Medulla oblongata (tissue), 1 donor: ENCODE data around the gene PYGO2.
"Not testable (repeated sequence)": the region's sequence is repeated elsewhere in the genome, so short reads cannot be mapped to it uniquely, and the experiment has no call there.

Experiments
- DNase-seq: peaks from one replicate; pipeline ENCODE4 v3.0.0-alpha.2; 2015; ENCODE audit errors: extremely low spot score

PYGO2 gene

DNA sequence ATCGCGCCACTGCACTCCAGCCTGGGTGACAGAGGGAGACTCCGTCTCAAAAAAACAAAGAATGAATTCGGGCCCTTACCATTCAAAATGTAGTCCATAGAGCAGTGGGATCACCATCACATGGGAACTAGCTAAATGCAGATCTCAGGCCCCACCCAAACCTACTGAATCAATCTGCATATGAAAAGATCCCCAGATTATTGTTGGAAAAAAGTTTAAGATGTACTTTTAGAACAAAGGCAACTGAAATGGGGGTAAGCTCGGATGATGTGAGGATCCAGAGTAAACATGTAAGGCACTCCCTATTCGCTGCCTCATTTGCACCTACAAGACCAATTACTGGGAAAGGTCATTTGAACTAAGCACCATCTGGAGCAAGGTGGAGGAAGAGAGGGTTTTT, 20.8 kb upstream of the PYGO2 start:
- no peak for DNase-seq

DNA sequence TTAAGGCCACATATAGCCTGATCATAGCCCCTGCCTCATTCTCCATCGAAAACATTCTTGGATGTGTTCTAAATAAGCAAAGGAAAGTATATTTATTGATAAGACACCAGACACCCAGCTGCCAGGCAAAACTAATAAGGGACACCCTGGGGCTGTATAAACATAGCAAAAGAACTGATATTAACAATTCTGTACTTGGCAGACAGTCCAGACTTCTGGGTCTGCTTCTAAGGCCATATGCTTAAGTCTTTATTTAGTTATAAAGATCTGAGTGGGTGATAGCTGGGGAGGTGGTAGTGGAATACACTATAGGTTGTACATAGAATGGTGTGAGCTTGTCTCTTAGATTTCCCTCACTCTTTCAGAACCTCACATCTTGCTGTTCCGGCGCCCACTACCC, 16.8 kb upstream of the PYGO2 start:
- DNase-seq: no peak

DNA sequence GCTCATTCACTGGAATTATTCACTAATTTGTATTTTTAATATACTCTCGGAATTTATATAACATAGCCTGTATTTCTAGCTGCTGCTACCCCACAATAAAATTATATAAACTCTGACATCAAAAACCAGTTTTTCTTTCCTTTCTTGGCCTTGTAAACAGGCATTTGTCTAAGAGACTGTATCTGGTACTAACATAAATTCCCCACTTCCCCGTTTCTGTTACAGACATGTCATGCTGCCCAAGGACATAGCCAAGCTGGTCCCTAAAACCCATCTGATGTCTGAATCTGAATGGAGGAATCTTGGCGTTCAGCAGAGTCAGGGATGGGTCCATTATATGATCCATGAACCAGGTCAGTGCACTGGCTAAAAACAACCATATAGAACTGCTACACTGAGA, 16.2 kb upstream of the PYGO2 start:
- not testable (repeated sequence) for DNase-seq

DNA sequence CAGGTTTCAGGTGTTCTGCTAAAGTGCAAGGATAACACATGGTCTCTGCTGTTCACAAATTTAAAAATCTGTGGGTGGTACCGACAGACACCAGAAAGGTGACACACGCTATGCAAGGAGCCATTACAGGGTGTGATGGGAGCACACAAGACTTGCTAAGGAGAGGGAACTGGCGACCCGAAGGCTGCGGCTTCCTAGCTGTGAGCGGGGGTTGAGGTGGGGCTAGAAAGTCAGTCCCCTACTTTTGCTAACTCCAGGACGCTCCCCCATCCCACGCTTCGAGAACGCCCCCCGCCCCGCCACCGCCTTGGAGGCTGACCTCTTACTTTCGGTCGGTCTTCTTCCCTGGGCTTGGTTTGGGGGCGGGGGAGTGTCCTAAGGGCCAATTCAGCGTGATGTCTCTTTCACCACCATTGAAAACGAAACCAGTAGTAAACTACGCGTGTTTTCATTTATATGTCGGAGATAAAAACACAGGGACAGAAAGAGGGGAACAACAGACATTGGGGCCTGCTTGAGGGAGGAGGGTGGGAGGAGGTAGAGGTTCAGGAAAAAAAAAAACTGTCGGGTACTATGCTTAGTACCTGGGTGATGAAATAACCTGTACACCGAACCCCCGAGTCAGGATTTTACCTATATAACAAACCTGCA, 14.0 kb upstream of the PYGO2 start:
- DNase-seq: peak; percentile 58

DNA sequence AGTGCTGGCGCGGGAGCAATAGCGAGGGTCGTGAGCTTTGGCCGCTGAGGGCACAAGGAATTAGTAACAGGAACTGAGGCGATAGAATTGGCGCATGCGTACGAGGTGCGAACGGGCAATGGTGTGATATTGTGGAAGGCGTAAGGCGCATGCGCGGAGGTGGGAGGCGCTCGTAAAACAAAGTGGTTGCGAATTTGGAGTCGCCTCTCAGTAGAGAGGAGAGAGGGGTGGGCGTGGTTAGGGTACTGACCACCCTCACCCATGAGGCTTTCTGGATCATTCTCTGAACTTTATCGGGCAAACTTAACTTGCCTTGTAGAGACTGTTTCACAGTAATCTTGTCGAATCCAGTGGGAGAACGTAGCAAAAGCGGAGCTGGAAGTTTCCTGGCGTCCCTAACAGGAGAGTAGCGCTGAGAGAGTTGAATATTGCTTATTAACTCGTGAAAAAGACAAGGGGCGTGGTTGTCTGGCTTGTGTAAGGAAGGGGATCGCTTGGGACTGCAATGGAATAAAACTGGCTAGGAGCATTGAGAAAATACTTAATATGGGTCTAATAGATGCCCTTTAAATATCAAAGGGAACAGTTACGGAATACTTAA, 13.3 kb upstream of the PYGO2 start:
- peak; percentile 98 for DNase-seq

DNA sequence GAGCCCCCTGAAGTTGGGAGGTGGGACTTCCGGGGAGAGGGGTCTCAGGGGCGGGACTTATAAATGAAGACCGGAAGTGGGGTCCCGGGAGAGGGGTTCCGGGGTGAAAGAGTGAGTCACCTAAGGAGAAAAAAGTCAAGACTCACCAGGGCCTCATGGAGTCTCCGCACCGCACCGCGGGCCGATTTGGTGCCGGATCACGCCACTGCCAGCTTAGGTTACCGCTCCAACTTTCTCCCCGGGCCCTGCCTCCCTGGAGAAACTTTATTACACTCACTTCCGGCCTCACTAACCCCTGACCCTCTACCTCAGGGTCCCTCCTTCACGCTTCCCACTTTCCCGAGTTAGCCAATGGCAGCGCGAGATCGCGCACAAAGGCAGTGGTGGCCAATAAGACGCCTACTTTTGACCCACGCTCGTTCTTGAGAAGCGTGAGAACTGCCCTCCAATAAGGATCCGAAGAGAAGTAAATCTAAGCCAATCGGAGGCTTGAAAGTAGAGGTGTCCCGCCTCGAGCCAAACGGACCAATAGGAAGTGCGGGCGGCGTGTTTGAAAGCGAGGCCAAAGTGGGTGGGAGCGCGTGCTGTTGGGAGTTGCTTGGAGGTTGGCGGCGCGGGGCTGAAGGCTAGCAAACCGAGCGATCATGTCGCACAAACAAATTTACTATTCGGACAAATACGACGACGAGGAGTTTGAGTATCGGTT, 12.7 kb upstream of the PYGO2 start, which contains the start of gene CKS1B:
Gene CKS1B, plus strand, starts transcription at position 580 of the 706 bp plus-strand sequence. Its CDS starts 65 bp downstream, at position 645.
- DNase-seq: peak; percentile 100

DNA sequence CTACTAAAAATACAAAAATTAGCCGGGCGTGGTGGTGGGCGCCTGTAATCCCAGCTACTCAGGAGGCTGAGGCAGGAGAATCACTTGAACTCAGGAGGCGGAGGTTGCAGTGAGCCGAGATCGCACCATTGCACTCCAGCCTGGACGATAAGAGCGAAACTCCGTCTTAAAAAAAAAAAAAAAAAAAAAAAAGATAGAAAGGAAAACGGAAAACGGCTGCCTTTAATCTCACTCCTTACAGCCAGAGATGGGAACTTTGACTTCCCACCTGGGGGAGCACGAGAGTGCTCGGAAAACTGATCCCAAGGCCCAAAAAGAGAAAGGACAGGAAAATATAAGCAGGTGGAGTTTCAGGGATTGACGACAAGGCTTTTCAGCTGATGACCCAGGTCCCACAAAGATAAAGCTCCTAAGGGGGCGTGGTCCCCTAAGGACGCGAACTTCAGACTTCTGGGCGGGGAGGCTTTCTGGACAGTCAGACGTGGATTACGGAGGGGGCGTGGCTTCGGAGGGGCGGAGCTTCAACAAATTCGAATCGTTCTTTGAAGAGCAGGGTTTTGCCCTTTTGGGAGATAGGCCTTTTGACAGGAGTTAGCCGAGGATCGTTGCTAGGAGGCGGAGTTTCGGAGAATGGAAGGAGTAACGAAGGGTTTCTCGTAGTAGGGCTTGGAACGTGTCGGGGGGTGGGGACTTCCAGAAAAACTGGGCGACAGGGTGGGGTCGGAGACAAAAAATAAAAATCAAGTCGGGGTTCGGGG, 11.9 kb upstream of the PYGO2 start:
- peak; percentile 93 for DNase-seq

DNA sequence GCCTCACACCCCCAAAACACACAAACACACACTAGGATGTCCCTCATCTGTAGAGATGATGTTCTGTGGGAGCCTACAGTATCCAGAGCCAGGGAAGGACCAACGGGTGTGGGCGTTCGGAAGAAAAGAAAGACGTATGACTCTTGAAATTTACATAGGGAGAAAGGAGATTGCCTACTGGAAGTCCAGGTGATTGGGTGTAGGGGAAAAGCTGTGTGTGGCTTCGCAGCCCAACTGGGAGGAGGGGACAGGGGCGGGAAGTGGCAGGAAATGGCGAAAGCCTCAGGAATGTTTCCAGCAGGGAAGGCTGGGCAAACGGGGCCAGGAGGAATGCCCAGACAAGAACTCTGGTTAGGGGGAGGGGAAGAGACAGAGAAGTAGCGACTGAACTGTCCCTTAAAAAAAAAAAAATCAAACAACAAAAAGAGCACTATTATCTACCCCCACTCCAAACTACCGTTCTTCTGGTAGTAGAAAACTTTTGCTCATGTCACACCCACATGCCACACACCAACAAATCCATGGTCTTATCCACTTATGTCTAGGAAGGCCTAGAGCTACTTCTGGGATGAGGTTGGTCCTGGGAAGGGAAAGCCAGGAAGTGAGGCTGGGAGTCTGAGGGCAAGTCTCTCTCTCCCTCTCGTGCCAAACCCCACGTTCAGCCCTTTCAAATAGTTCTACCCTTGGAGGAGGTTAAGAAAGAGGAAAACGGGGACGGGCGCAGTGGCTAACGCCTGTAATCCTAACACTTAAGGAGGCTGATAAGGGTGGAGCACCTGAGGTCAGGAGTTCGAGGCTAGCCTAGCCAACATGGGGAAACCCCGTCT, 11.1 kb upstream of the PYGO2 start:
- DNase-seq: peak; percentile 62

DNA sequence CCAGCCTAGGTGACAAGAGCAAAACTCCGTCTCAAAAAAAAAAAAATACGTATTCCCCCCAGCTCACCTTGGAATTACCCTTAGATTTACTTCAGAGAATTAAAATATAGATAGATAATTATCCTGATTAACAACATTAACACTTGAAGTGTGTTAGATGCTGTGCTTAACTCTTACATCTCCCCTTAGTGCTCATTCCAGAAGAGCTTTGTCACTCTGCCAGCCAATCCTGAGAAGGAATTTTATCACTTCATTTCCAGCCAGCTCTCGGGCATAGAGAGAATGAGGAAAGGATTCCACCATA, 10.6 kb upstream of the PYGO2 start:
- DNase-seq: no peak

DNA sequence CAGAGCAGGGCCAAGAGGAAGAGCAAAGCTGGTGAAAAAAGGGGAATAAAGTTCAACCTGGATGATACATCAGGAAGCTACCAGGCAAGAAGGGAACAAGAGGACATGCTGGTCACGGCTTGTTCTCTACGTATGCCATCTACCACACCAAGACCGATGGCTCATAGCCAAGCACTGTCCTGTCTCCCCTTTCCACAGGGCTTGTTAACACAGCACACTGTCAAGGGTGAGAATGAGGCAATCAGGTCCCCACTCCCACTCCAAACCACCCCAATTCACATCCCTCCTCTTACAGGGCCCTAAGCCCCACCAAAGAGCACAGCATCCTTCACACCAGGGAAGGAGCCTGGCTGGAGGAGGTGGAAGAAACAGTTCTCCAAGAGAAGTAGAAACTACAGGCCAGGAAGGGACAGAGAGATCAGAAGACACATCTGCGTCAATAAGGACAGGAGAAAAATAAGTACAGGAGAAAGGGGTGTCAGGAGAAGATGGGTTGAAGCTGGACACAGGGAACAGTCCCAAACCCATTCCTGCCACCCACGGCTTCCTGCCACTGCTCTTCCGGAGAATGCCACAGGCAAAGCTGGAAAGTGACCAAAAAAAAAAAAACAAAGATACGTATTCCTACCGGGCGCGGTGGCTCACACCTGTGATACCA, 9.9 kb upstream of the PYGO2 start:
- DNase-seq: no peak

DNA sequence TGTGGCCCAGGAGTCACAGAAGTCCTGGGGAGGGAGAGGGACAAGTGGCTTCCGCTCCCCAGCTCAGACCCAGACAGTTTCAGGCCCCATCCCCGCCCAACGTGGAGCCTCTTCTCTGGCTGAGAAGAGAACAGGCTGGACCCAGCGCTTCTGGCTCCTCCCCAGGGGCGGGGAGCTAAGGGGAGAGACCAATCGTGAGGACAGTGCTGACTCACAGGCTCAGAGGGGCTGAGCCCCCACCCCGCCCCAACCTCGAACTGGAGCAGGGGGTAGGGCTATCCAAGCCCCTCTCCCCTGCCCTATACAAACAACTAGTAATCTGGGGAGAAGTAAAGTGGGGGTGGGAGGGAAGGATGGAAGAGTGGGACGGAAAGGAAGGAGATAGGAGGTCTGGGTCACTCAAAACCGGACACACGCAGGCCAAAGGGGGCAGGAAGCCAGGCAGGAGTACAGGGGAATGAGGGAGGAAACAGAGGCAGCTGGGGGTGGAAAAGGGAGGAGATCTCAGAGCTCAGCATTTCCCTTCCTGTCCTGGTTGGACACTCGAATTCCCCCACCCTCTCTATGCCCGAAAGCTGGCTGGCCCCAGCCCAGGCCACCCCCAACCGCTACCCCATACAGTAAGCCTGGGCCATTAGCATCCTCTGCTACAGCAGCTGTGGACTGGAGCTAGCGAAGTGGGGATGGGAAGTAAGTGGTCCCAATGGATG, 9.2 kb upstream of the PYGO2 start, which contains the start of gene SHC1:
Gene SHC1, minus strand, starts transcription at position 117 of the 710 bp plus-strand sequence. CDS start 221 bp downstream, outside the sequence.
- DNase-seq: peak; percentile 95

DNA sequence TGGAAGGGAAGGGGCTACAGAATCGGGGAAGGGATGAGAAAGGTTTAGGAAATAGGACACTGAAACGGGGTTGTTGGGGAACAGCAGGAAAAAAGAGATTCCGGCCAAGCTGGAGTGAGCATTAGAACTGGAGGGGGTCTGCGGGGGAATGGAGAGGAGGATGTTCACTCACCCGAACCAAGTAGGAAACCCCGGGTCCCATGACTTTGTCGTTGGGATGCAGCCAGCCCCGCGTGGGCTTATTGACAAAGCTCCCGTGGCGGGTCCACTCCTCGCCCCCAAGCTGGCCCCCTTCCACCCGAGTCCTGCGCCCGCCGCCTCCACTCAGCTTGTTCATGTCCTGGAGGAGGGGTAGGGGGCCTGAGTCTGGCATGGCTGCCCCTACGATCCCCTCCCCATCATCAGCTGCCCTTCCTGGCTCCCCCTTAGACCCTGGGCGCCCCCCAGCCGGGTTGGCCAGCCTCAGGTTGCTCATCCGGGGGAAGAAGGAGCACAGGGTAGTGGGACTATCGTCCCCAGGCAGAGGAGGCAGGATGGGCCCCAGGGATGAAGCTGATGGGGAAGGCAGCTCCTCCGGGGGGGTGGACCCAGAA, 8.4 kb upstream of the PYGO2 start:
- DNase-seq: no peak

DNA sequence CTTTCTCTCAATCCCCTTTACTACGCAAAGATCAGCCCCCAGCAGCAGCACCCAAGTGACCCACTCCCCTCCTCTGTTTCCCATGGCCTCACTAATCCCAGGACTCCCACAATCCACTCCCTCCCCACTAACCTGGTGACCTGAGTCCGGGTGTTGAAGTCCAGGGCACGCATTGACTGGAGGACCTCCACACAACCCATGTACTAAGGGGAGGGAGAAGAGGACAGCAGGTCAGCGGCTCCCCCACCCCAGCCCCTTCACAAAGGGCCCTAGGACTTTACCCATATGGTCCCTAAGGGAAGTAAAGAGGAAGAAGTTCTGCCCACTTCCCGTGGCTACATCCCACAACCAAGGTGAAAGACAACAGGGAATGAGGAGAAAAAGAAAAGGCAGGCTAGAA, 7.7 kb upstream of the PYGO2 start:
- no peak for DNase-seq

DNA sequence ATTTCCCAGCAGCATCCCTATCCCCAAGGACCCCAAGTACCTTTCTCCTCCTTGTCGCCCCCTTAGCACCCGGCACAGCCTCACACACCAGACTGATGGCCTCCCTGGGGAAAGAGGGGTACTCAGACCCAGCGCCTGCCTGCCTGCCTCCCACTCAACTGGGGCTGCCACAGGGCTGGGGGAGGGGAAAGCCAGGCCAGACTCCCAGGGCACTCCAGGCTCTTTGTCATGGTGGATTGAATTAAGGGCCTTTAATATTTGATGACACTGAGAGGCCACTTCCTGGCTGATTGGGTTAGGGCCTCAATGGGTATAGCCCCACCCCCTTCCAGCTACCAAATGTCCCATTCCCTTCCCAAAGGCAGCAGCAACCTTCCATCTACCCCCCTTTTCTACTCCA, 7.1 kb upstream of the PYGO2 start:
- DNase-seq: no peak

DNA sequence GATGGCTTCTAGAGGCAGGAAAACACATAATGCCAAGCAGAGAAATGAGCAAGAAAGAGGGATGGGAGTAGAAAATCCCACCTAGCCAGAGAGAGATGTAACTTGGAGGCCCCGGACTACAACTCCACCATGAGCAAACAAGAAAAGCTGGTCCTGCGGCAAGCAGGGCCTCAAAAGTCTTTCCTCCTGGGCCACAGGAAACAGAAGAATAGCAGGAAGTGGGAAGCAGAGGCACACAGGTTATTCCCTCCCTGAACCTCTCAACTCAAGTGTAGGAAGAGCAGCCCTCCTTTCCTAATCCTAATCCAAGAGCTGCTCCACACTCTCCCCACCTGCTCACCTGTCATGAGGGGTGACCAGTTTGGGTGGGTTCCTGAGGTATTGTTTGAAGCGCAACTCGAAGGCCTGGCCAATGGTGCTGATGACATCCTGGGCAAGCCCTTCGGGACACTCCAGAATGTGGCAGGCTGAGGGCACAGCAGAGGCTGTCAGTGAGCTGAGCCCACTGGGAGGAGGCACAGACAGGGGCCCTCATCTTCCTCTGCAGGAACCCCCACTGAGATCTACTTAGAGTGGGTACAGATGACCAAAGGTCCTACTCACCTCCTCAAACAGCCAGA, 5.9 kb upstream of the PYGO2 start:
- DNase-seq: no peak

DNA sequence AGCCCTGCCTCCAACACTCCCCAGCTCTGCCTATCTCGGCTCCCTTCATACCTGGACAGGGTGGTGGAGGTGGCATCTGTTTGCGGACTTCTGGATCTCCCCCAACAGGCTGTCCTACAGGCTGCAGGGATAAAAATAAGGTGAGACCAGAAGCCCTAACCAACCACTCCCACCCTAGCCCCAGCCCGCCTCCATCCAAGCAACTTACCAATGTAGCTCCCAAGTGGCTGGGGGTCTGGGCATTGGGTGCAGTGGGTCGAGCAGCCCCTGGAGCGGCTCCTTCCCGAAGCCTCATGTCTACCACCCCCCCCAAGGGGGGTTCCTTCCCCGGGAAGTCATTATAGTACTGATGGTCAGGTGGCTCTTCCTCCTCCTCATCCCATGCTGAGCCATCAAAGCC, 4.5 kb upstream of the PYGO2 start:
- DNase-seq: no peak

DNA sequence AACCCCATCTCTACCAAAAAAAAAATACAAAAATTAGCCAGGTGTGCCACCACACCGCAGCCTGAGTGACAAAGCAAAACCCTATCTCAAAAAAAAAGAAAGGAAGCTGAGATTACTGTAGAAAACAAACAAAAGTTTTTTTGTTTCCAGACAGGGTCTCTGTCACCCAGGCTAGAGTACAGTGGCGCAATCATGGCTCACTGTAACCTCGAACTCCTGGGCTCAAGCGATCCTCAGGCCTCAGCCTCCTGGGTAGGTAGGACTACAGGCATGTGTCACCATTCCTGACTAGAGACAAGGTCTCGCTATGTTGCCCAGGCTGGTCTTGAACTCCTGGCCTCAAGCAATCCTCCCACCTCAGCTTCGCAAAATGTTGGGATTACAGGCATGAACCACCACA, 2.8 kb upstream of the PYGO2 start:
- no peak for DNase-seq

DNA sequence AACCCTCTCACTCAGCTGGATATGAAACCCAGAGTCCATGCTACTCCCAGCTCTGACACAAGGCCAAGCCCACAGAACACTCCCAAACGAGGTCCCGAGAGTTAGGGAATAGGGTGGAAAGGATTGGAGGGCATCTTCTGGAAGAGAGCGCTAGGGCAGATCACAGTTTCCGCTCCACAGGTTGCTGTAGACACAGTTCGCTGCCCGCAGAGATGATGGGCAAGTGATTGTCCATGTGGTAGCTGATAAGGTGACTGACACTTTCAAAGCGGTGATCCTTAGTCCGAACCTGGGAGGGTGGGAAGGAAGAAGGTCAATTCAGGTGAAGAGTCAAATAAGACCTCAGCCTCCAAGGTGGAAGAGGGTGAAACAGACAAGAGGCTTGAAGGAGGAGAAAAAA, 2.1 kb upstream of the PYGO2 start:
- DNase-seq: no peak

DNA sequence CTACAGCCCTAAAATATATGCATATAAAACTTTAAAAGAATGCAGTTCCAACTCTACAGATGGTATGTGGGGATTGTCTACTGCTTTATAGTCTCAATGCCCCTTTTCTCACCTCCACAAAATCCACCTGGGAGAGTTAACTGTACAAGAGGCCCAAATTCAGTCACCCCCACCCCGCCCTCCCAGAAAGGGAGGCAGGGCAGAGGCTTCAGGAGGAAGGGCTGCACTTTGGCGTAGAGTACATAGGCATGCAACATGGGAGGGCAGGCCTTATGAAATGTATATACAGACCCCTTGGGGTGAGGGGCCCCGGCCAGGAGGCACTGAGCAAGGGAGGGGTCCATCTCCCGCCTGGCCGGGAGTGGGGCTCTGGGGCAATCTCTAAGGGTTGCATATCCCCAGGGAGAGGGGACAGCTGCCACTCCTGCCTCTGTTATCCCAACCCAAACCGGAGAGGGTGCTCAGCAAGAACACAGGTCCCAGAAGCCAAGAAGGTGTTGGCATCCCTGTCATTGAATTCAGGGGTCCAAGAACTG, 1.3 kb upstream of the PYGO2 start:
- no peak for DNase-seq
